Measurements from ENCODE around the gene ASB1. TPM values are rescaled to one million over a fixed set of nuclear protein-coding genes. Genes with fewer than 3 reads are reported as not detected.

ASB1 gene
- total and polyA plus RNA-seq, 2 of the 13 experiments (the other 11 are each of a cell fraction or from before 2014, with no cell fraction given) = 48.6 to 49.2 TPM

- no peak overlapping the region for H3K27ac ChIP-seq (ENCODE audit: extremely low read length, insufficient read depth, low read length)
- no peak for TF ChIP-seq HES4 (CRISPR knock-in tag; IDR thresholded peaks at IDR 0.05; ENCODE audit: borderline replicate concordance)
- TF ChIP-seq, protein P1, sequence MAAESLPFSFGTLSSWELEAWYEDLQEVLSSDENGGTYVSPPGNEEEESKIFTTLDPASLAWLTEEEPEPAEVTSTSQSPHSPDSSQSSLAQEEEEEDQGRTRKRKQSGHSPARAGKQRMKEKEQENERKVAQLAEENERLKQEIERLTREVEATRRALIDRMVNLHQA (CRISPR knock-in tag; IDR thresholded peaks at IDR 0.05) = no peak
- no peak for TF ChIP-seq SIN3A (IDR thresholded peaks at IDR 0.05; ENCODE audit: borderline replicate concordance, low read depth, low read length)
- TF ChIP-seq GABPA (IDR thresholded peaks at IDR 0.05; ENCODE audit: low read depth, low read length) = no peak
- no peak for TF ChIP-seq GABPA (CRISPR knock-in tag; IDR thresholded peaks at IDR 0.05; ENCODE audit: low read depth)
- TF ChIP-seq DPF2 (CRISPR knock-in tag; IDR thresholded peaks at IDR 0.05; ENCODE audit: borderline replicate concordance, low read depth) = no peak
- TF ChIP-seq ZNF577 (CRISPR knock-in tag; IDR thresholded peaks at IDR 0.05; ENCODE audit: borderline replicate concordance, low read depth) = no peak
- TF ChIP-seq TSC22D2 (CRISPR knock-in tag; IDR thresholded peaks at IDR 0.05; ENCODE audit: borderline replicate concordance) = no peak
- TF ChIP-seq ZNF674 (CRISPR knock-in tag; IDR thresholded peaks at IDR 0.05; ENCODE audit: low read depth) = no peak
- TF ChIP-seq PHF21A (CRISPR knock-in tag; IDR thresholded peaks at IDR 0.05) = no peak
- no peak for TF ChIP-seq HDAC6 (IDR thresholded peaks at IDR 0.05; ENCODE audit: low read depth, low read length)
- no peak overlapping the region for H3K4me2 ChIP-seq (ENCODE audit: low read depth, low read length)
- peaks cover 43 to 67% of the 10 kb centered on the region in 2 experiments for H3K36me3 ChIP-seq (replicated peaks in 1 of 2; ENCODE audit: control insufficient read depth in 1 of 2, insufficient read depth in 2 of 2, low read length in 2 of 2)
- DNase-seq (ENCODE audit: low spot score) (no peak), ATAC-seq (no peak), FAIRE-seq (no peak)
- no peaks in the 10 kb centered on the region for H3K9me3 ChIP-seq (ENCODE audit: low read length)
- H3K27me3 ChIP-seq (ENCODE audit: control insufficient read depth in 1 of 2, insufficient read depth in 2 of 2, low read length in 2 of 2) = no peaks in the 10 kb centered on the region
- peaks cover 49% of the 10 kb centered on the region for H3K79me2 ChIP-seq (ENCODE audit: insufficient read depth, low read length)
- intact Hi-C loops (cut with micrococcal nuclease; ENCODE audit: unreplicated experiment) (loop anchor here (10.0 kb wide), 1 partner anchor 381 kb away; the partner anchor contains the start of gene SCLY), in situ Hi-C loops (cut with HindIII; ENCODE audit: extremely low pct_ligation_motif_present, low pct_unique_long_range_greater_than_20kb) (no loop called here)
- ChIA-PET CTCF (ENCODE audit: low intra/inter-chr PET ratio, low total read pairs) (no interaction called here), POLR2A (no interaction called here)
- no peaks in the 10 kb centered on the region for H4K20me1 ChIP-seq (ENCODE audit: insufficient read depth, low read length)
- no peak overlapping the region for H3K4me3 ChIP-seq (replicated peaks in 1 of 3; ENCODE audit: insufficient read depth in 1 of 3, low read depth in 2 of 3, low read length in 3 of 3)
- peaks cover 52% of the 10 kb centered on the region for H3K4me1 ChIP-seq (ENCODE audit: insufficient read depth, low read length)
- BruUV-seq (replicated peaks) = no TSS peak
- H3K9ac ChIP-seq (ENCODE audit: insufficient read depth, low read depth, low read length) = no peak overlapping the region
- H2AFZ ChIP-seq (ENCODE audit: low read length) = no peak overlapping the region
- 96% methylated on average over 17 of the region's 17 CpGs for WGBS (ENCODE audit: low lambda C conversion rate)
Measured at GRCh38 chr2:238445409-238446190, 18.9 kb downstream of the ASB1 start.

Measured in HepG2 (cell line).